HepG2 (cell line): ENCODE data around the gene USP34. TPM values are rescaled to one million over a fixed set of nuclear protein-coding genes. Genes with fewer than 3 reads are reported as not detected.

Experiments
- FOXJ3 ChIP-seq: sonication (generic); formaldehyde crosslinking; IDR thresholded peaks from 2 replicates; pipeline ENCODE4 v1.4.0; 2020; ENCODE audit warnings: missing genetic modification reagents, mild to moderate bottlenecking, borderline replicate concordance
- HDAC6 ChIP-seq: fragments of 200-600 bp; sonication (generic); IDR thresholded peaks from 2 replicates; pipeline ENCODE4 v1.7.0; 2017; ENCODE audit warnings: mild to moderate bottlenecking, antibody characterized with exemption, low read length, low read depth
- HNRNPH1 ChIP-seq: fragments of 200-400 bp; formaldehyde crosslinking; optimal IDR thresholded peaks from 2 replicates; pipeline ENCODE3; 2017; ENCODE audit warnings: mild to moderate bottlenecking, low read depth, low read length
- KDM2A ChIP-seq: sonication (generic); formaldehyde crosslinking; IDR thresholded peaks from 2 replicates; pipeline ENCODE4 v1.4.0; 2020; ENCODE audit warnings: low read depth, missing genetic modification reagents, borderline replicate concordance
- KLF12 ChIP-seq: sonication (generic); formaldehyde crosslinking; IDR thresholded peaks from 2 replicates; pipeline ENCODE4 v1.4.0; 2020; ENCODE audit warnings: missing genetic modification reagents, borderline replicate concordance
- MBNL3 ChIP-seq: fragments of 250-450 bp; sonication (Bioruptor Pico); conservative IDR thresholded peaks from 2 replicates; pipeline ENCODE4 v1.8.0; 2022; ENCODE audit warnings: mild to moderate bottlenecking, inconsistent platforms
- MIER2 ChIP-seq: IDR thresholded peaks from 2 replicates; pipeline ENCODE4 v1.6.1; 2016; ENCODE audit warnings: missing biosample characterization, missing genetic modification reagents
- MTF1 ChIP-seq: sonication (generic); formaldehyde crosslinking; IDR thresholded peaks from 2 replicates; pipeline ENCODE4 v1.5.0; 2020; ENCODE audit warnings: missing genetic modification reagents
- MXD4 ChIP-seq: IDR thresholded peaks from 2 replicates; pipeline ENCODE4 v1.6.1; 2016; ENCODE audit warnings: mild to moderate bottlenecking, missing biosample characterization, missing genetic modification reagents
- NONO ChIP-seq, 2 experiments: fragments of 450-650 bp in 1 of 2; sonication (generic) in 1 of 2; formaldehyde crosslinking in 1 of 2; IDR thresholded peaks in 1 of 2; conservative IDR thresholded peaks in 1 of 2; 2 replicates each; pipeline versions ENCODE4 v1.6.1 to v1.8.0; 2017 to 2022; ENCODE audit warnings: mild to moderate bottlenecking in 1 of 2, missing genetic modification reagents in 1 of 2, moderate library complexity in 1 of 2
- RFX5 ChIP-seq: IDR thresholded peaks from 2 replicates; pipeline ENCODE4 v1.6.1; 2011; ENCODE audit warnings: low read depth, low read length, improper control_type of control experiment
- XRCC5 ChIP-seq: fragments of 200-400 bp; formaldehyde crosslinking; optimal IDR thresholded peaks from 2 replicates; pipeline ENCODE3; 2017; ENCODE audit warnings: mild to moderate bottlenecking, low read length
- ZFP36 ChIP-seq: fragments of 150-350 bp; IDR thresholded peaks from 2 replicates; pipeline ENCODE4 v1.6.1; 2018; ENCODE audit warnings: borderline replicate concordance, low read length, low read depth; ENCODE audit not compliant: partially characterized antibody
- ZNF124 ChIP-seq: sonication (generic); formaldehyde crosslinking; IDR thresholded peaks from 2 replicates; pipeline ENCODE4 v1.4.0; 2020; ENCODE audit warnings: missing genetic modification reagents
- ZNF383 ChIP-seq: sonication (generic); formaldehyde crosslinking; IDR thresholded peaks from 2 replicates; pipeline ENCODE4 v1.4.0; 2020; ENCODE audit warnings: missing genetic modification reagents, mild to moderate bottlenecking, borderline replicate concordance
- ZNF615 ChIP-seq: sonication (generic); formaldehyde crosslinking; IDR thresholded peaks from 2 replicates; pipeline ENCODE4 v1.5.0; 2020; ENCODE audit warnings: mild to moderate bottlenecking, missing genetic modification reagents, borderline replicate concordance
- ZNF720 ChIP-seq: sonication (generic); formaldehyde crosslinking; IDR thresholded peaks from 2 replicates; pipeline ENCODE4 v1.4.0; 2020; ENCODE audit warnings: missing genetic modification reagents
- ZNF891 ChIP-seq: sonication (generic); formaldehyde crosslinking; IDR thresholded peaks from 2 replicates; pipeline ENCODE4 v1.5.0; 2020; ENCODE audit warnings: mild to moderate bottlenecking, missing genetic modification reagents
- polyA plus RNA-seq, 8 experiments: library from polyadenylated mRNA; depleted of rRNA in 3 of 8; stranded (reverse) in 7 of 8; unstranded in 1 of 8; fragments of >200 nt; fragmentation: Illumina TruSeq in 4 of 8; extraction: Trizol in 4 of 8; gene quantifications; 2 replicates each; pipeline versions ENCODE4 v1.2.1 to v1.2.3, GENCODE V29; 2011 to 2016; ENCODE audit warnings: low read depth in 4 of 8, missing spikeins in 1 of 8, mixed read lengths in 1 of 8; ENCODE audit not compliant: insufficient read depth in 1 of 8
- total RNA-seq, 5 experiments: library from RNA; depleted of rRNA; stranded (reverse); fragments of >200 nt; fragmentation: Illumina TruSeq; extraction: Trizol; gene quantifications; 2 replicates each; pipeline ENCODE4 v1.2.3, GENCODE V29; 2016; ENCODE audit warnings: low read depth in 1 of 5
- TF ChIP-seq, protein P1 (sequence below): sonication (generic); formaldehyde crosslinking; IDR thresholded peaks from 2 replicates; pipeline ENCODE4 v1.5.0; 2020; ENCODE audit warnings: mild to moderate bottlenecking, missing genetic modification reagents, borderline replicate concordance
- TF ChIP-seq, protein P2 (sequence below): sonication (generic); formaldehyde crosslinking; IDR thresholded peaks from 2 replicates; pipeline ENCODE4 v1.8.1; 2023; ENCODE audit warnings: mild to moderate bottlenecking, moderate library complexity, missing genetic modification reagents

Gene USP34
- total and polyA plus RNA-seq, 2 of the 13 experiments (the other 11 are each of a cell fraction or from before 2014, with no cell fraction given): 99.2 to 100 TPM

DNA sequence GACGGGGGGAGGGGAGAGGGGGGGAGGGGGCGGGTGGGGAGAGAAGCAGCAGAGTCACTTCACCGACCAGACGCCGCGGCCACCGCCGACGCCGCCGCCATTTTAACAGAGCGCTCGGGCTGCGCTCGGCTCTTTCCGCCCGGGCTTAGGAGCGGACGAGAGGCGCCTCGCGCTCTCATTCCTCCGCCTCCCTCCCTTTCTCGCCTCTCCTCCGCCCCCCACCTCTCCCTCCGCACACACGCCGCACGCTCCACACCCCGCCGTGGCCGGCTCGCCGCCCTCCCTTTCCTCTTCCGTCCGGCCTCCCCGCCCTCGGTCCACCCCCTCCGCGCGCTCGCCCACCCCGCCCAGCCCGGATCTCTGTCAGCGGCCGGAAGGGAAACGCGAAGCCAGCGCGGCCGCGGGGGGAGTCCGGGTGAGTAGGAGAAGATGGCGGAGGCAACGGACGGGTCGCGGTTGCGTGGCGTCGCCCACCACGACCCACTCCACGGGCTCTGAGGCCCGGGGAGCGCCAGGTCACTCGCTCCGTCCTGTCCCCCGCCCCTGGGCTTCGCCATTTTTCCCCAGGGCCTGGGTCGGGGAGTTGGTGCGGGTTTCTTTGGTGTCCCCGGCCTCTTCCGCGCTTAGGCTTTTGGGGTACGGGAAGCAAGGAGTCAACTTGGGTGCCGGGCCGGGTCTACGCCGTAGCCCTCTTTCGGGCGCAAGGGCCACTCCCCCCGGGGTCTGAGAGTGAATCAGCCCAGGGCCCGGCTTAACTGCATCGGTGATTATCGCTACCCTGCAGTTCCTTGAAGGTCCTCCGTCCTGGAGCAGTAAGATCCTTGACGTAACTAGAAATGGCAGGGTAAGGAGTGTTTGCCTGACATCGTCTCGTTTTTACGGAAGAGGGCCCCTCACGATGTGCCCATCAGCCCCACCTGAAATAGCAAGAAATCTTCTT is at the start of gene USP34 (continued):
- TF ChIP-seq, protein P1, sequence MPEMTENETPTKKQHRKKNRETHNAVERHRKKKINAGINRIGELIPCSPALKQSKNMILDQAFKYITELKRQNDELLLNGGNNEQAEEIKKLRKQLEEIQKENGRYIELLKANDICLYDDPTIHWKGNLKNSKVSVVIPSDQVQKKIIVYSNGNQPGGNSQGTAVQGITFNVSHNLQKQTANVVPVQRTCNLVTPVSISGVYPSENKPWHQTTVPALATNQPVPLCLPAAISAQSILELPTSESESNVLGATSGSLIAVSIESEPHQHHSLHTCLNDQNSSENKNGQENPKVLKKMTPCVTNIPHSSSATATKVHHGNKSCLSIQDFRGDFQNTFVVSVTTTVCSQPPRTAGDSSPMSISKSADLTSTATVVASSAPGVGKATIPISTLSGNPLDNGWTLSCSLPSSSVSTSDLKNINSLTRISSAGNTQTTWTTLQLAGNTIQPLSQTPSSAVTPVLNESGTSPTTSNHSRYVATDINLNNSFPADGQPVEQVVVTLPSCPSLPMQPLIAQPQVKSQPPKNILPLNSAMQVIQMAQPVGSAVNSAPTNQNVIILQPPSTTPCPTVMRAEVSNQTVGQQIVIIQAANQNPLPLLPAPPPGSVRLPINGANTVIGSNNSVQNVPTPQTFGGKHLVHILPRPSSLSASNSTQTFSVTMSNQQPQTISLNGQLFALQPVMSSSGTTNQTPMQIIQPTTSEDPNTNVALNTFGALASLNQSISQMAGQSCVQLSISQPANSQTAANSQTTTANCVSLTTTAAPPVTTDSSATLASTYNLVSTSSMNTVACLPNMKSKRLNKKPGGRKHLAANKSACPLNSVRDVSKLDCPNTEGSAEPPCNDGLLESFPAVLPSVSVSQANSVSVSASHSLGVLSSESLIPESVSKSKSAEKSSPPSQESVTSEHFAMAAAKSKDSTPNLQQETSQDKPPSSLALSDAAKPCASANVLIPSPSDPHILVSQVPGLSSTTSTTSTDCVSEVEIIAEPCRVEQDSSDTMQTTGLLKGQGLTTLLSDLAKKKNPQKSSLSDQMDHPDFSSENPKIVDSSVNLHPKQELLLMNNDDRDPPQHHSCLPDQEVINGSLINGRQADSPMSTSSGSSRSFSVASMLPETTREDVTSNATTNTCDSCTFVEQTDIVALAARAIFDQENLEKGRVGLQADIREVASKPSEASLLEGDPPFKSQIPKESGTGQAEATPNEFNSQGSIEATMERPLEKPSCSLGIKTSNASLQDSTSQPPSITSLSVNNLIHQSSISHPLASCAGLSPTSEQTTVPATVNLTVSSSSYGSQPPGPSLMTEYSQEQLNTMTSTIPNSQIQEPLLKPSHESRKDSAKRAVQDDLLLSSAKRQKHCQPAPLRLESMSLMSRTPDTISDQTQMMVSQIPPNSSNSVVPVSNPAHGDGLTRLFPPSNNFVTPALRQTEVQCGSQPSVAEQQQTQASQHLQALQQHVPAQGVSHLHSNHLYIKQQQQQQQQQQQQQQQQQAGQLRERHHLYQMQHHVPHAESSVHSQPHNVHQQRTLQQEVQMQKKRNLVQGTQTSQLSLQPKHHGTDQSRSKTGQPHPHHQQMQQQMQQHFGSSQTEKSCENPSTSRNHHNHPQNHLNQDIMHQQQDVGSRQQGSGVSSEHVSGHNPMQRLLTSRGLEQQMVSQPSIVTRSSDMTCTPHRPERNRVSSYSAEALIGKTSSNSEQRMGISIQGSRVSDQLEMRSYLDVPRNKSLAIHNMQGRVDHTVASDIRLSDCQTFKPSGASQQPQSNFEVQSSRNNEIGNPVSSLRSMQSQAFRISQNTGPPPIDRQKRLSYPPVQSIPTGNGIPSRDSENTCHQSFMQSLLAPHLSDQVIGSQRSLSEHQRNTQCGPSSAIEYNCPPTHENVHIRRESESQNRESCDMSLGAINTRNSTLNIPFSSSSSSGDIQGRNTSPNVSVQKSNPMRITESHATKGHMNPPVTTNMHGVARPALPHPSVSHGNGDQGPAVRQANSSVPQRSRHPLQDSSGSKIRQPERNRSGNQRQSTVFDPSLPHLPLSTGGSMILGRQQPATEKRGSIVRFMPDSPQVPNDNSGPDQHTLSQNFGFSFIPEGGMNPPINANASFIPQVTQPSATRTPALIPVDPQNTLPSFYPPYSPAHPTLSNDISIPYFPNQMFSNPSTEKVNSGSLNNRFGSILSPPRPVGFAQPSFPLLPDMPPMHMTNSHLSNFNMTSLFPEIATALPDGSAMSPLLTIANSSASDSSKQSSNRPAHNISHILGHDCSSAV (CRISPR knock-in tag): peak; percentile 97
- no peak for TF ChIP-seq ZFP36
- peak; percentile 82 for TF ChIP-seq KDM2A
- no peak; the same call in 1 of the 2 replicates for TF ChIP-seq KLF12 (CRISPR knock-in tag)
- no peak for TF ChIP-seq XRCC5
- no peak for TF ChIP-seq ZNF720 (CRISPR knock-in tag)
- no peak for TF ChIP-seq ZNF124 (CRISPR knock-in tag)
- peak; percentile 60 for TF ChIP-seq ZNF891
- peak; percentile 71 for TF ChIP-seq MXD4 (CRISPR knock-in tag)
- 0 out of 2 replicates have a peak, but pooled peaks have one; percentile 31 for TF ChIP-seq HDAC6
- TF ChIP-seq ZNF383 (CRISPR knock-in tag): no peak; the same call in 1 of the 2 replicates
- TF ChIP-seq FOXJ3: no peak
- TF ChIP-seq, protein P2, sequence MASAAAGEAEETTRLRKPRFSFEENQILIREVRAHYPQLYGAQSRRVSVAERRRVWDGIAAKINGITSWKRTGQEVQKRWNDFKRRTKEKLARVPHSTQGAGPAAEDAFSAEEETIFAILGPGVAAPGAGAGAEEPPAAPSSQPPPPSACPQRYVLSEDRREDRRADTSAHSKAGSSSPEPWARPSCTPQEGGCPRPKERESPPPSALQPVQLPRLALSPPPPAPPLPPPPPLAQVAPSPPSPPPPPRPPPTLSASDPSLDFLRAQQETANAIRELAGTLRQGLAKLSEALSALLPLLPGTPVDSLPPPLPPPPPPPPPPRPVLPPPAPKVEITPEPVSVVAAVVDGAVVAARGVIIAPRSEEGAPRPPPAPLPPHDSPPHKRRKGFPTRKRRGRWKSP (CRISPR knock-in tag): peak; percentile 16
- no peak for TF ChIP-seq MIER2 (CRISPR knock-in tag)
- no peak for TF ChIP-seq ZNF615
- no peak for TF ChIP-seq MTF1 (CRISPR knock-in tag)
- no peak for TF ChIP-seq MBNL3 (CRISPR knock-in tag)
- TF ChIP-seq NONO (IDR thresholded peaks at IDR 0.05): no peak
- TF ChIP-seq NONO (CRISPR knock-in tag; conservative IDR thresholded peaks at IDR 0.05): peak; percentile 85
- no peak for TF ChIP-seq HNRNPH1
- 0 out of 2 replicates have a peak, but pooled peaks have one; percentile 2 for TF ChIP-seq RFX5
